Measurements from ENCODE around the gene KRAS. TPM values are rescaled to one million over a fixed set of nuclear protein-coding genes. Genes with fewer than 3 reads are reported as not detected.

The KRAS gene
- polyA plus RNA-seq, 4 donors, result 33.8 to 45.6 (median 42.5) TPM

DNA sequence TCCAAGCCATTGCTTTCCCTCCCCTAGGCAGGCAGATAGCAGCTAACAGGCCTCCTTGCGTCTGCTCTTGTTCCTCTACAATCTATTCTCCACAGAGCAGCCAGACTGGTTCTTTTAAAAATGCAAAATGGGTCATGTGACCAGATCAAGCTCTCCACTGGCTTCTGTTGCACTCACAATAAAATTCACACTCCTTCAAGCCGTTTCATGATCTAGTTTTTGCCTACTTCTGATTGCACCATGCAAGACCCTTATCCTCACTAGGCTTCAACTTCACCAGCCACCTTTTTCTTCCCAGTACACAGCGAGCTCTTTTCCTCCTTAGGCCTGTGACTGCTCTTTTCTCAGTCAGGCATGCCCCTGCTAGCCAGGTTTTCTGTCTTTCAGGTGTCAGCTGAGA, 6.1 kb upstream of the KRAS start:
- DNase-seq (ENCODE audit: low read depth in 4 of 4, low spot score in 3 of 4), result no peak

DNA sequence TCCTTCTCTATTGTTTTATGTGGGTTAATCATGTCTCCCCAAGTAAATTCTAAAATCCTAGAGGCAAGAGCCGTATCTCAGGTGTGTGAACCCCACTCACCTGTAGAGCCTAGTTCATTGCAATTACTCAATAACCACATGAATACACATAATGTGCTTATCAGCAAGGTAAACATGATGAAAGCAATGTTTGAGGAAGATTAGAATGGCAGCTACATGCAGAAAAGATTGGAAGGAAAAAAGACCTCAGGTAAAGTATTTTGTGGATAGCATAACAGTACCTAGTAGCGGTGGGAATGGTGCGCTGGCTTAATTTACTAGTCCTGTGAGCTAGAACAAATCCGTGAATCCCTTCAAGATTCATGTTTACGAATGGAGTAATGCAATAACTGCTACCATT, 5.3 kb upstream of the KRAS start:
- no peak for DNase-seq (ENCODE audit: low read depth in 4 of 4, low spot score in 3 of 4)

DNA sequence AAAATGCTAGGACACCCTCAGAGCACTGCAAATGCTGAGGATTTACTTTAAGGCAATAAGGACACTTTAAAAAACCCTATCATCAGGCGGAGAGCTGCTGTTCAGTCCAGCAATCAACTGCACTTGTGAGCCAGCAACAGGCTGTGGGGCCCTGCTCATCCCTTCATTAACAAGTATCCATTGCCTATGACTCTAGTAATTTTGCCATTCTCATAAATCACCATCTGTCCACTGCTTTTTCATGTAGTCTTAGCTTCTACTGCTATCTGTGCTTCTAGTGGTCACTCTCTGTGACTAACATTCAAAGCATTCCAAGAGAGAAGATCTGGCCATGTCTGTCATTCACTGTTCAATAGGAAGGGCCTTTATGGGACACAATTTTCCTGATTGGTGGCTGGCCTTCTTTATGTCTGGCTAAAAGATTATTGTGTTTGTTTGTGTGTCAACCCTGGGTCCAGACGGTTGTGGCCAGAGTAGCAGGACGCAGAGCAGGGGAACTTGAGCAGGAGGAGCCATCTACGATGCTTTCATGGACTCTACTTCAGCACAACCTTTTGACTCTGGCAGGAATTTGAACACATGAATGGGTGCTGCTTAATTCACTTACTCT, 3.6 kb upstream of the KRAS start:
- DNase-seq (ENCODE audit: low read depth in 4 of 4, low spot score in 3 of 4), result no peak

DNA sequence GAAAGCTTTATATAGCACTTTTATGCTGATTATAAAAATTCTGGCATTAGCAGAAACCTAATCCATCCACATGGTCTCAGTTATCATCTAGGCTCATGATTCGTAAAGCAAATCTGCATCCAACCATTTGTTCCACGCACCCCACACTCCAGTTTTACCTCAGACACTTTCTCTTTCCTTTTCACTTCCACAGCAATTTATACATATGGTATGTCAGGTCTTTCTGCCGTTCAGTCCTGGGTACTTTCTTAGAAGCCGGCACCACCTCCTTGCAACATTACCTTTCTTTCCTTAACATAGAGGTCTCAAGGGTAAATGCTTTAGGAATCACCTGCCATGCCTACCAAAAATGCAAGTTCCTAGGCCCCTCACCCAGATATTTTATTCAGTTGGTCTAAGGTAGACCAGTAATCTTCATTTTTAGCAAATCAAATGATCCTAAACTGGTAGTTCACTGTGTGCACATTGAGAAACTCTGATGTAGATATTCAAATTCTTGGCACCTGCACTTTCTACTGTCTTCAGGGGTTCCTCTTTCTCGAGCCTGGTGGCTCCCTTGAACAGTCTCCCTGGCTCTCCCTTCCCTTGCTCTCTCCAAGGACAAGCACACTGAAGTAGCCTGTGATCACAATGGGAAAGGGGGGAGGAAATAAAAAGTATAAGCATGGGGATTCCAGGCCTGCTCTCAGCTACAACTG, 2.8 kb upstream of the KRAS start:
- DNase-seq (ENCODE audit: low read depth in 4 of 4, low spot score in 3 of 4), result no peak

DNA sequence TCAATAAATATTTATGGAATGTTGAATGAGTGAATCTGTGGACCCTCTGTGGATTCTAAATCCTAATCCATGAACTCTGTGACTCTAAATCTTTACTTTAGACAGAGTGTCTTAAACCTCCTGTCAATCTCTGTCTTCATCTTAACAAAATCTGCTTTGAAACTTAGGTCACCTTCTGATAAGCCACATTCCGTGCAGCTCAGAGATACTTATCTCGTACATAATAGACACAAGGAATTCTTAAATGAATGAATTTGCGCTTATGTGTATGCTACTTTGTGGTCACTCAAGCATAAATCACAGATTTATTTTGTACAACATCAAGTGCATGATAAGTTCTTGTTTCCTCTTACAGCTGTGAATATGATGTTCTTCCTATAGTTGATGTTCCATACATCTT, 2.2 kb upstream of the KRAS start:
- DNase-seq (ENCODE audit: low read depth in 4 of 4, low spot score in 3 of 4), result no peak

DNA sequence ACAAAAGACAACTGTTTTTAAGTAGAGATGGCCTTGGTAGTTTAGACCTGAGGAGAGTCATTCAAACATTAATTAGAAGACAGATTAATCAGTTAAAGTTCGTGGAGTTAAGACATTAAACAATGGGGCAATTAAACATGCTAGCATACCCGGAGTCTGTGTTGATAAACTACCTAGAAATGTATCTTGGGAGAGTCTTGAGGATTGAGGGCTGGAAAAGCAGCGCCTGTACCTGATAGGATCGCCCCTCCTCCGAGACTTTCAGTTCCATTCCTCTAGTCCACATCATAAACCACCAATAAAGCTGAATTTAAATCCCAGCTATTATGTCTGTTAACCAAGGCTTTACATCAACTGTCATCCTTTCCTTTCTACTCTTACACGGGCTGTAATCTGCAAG, 1.0 kb upstream of the KRAS start:
- DNase-seq (ENCODE audit: low read depth in 4 of 4, low spot score in 3 of 4), result no peak

DNA sequence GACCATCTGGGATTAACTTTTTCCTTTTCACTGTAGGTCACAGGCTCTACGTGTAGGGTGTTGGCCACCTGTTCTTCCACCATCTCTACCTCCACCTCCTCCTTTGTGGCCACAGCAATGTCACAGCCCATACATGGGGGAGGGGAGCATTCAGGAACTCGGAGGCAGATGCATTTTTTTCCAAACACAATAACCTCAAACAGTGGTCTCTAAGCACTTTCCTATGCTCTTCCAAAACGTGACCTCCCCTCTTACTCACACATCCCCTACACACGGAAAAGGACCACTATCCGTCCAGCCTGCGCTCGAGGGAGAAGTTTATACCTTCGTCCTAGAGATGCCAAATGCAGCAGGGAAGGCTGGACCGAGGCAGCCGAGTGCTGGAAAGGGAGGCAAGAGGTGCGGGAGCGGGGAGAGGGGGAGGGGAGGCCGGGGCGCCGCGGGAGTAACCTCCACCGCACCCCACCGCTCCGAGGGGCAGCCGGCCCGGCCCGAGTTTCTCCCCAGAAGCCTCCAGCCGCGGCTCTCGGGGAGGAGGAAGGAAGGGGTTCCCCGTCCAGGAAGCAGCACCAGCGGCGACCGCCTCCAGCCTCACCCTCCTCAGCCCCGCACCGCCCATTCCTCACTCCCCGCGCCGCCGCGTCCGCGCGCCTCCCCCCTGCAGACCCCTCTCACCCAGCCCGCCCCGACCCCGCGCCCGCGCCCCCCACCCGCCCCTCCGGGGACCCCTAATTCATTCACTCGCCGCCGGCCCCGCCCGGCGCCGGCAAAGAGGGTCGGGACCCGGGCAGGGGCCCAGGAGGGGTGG, 594 bp downstream of the KRAS start:
- DNase-seq (ENCODE audit: low read depth in 4 of 4, low spot score in 3 of 4), result peak in 1 of 4 donors; percentile 30

DNA sequence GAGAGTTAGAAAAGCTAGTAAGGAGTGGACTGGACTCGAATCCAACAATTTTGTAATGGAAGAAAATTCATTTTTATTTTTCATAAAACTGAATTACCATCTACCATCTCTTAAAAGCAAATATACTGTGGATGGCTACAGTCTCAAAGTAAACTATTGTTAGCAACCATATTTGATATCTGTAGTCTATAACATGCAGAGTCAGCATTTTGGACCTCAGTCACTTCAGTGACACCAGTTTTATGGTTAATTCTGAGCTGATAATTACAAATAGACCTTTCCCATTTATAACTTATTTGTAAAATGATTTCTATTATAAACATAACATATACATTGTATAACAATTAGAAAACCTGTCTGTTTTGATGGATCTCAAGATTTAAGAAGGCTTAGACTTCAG, 2.0 kb downstream of the KRAS start:
- DNase-seq (ENCODE audit: low read depth in 4 of 4, low spot score in 3 of 4), result no peak

DNA sequence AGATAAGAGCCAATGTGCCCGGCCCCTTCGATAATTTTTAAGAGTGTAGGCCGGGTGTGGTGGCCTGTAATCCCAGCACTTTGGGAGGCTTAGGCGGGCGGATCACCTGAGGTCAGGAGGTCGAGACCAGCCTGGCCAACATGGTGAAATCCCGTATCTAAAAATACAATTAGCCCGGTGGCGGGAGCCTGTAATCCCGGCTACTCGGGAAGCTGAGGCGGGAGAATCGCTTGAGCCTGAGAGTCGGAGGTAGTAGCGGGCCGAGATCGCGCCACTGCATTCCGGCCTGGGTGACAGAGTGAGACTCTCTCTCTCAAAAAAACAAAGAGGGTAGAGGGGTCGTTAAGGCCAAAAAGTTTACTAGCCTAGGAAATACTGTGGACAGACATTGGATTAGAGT, 2.6 kb downstream of the KRAS start:
- no peak for DNase-seq (ENCODE audit: low read depth in 4 of 4, low spot score in 3 of 4)

DNA sequence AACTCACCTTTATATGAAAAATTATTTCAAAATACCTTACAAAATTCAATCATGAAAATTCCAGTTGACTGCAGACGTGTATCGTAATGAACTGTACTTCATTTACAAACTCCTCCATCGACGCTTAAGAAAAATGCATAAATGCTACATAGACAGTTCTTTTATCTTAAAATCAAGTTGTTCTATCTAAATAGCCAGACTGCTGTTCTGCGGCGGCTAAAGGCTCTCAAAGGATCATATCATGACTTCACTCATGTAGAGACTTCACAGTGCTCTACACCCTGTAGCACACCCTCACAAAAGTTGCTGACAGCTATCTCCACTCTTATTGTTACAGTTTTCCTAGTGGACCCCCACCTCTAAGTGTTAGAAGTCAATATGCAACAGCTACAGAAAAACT, 5.2 kb downstream of the KRAS start:
- no peak for DNase-seq (ENCODE audit: low read depth in 4 of 4, low spot score in 3 of 4)

DNA sequence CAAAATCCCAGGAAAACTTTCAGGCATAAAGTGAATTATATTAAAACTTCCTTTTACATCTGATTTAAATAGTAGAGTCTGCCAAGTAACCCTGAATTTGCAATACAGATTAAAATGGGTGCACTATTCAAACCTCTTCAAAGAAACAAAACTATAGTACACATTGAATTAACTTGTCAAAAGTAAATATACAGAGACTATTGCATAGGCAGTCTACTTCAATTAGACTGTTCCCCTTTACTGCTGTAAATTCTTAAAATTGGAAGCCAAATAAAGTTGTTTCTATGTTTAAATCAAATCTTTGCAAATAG, 7.1 kb downstream of the KRAS start:
- DNase-seq (ENCODE audit: low read depth in 4 of 4, low spot score in 3 of 4), result no peak

DNA sequence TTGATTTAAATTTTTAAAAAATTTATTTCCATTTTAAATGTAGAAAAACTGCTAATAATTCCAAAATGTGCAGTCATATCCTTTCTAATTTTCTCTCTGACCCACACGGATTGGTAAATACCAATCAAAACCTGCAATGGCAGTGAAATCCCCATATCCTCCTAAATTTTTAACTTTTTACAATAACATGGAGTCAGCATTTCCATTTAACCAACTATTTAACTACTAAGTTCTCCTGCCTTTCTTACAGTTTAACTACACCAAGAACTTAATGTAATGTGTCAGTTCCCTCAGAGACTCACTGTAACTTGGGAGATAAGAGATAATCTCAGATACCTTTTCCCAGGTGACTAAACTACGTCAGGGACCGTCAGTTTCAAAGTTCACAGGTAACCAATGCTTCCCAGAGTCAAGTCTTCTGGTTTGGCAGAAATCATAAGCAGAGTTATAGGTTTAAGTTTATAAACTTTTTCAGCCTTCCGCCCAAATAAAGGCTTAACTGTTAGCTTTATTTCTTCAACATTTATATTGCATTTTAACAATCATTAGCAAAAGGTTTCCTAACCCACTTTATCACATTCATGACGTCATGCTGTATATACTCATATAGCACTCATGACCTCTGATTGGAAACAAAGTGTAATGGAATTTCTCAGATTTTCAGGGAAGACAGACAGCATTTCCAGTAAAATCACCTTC, 7.6 kb downstream of the KRAS start:
- no peak for DNase-seq (ENCODE audit: low read depth in 4 of 4, low spot score in 3 of 4)

DNA sequence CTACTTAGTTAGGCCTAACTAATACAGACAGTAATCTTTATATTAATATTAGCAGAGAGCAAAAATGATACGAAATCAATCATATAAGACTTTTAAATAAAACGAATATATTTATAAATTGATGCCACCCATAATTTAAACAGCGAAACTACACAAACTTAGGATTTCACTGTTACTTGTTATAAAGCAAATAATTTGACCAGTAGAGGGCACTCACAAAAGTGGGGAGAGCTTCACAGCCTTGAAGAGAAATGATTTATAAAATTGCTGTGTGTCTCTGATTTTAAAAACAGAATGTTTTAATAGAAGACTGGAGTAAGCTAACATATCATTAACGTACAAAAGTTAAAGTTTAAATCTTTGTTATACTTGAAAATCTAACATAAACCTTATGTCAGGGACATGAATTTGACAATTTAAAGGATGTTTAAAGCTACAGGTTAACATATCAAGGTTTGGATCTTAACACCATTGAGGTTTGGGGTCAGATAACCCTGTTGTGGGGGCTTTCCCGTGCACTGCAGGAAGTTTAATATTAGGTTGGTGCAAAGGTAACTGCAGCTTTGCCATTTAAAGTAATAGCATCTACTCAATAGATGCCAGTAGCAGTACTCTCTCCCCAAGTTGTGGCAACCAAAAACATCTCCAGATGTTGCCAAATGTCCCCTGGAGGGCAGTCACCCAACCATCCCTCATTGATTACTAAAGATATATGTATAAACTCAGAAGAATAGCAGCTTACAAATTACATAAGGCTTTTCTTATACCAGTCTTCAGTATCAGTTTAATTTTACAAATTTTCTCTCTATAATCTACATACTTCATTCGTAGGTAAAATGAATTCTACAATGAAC, 9.3 kb downstream of the KRAS start:
- no peak for DNase-seq (ENCODE audit: low read depth in 4 of 4, low spot score in 3 of 4)

DNA sequence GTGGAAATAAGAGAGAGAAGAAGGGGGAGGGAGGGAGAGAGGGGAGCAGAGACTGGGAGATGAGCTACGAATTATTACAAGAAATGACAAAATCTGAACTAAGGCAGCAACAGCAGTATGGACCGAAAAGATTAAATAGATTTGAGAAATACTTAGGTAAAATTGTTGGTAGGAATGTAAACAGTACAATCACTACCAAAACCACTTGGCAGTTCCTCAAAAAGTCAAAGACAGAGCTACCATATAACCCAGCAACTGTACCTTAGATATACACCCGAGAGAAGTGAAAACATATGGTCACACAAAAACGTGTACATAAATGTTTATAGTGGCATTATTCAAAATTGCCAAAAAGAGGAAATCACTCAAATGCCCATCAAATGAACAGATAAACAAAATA, 14.1 kb downstream of the KRAS start:
- DNase-seq (ENCODE audit: low read depth in 4 of 4, low spot score in 3 of 4), result no peak

DNA sequence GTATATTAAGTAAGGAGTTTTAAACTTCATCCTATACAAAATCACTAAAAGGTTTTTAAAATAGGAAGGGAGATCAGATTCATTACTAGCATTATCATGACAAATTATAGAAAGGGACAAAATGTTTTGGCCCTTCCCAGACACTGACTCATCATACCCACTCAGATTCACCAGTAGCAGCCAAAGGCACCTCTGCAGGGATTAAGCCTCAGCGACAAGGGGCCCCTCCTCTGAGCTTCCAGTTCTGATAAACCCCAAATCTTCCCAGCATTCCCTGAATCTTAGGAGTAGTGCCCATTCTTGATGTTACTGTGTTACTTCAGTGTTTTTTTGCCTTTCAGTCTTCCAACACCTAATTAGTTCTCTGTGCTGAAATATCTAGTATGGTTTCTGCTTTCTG, 14.5 kb downstream of the KRAS start:
- no peak for DNase-seq (ENCODE audit: low read depth in 4 of 4, low spot score in 3 of 4)

DNA sequence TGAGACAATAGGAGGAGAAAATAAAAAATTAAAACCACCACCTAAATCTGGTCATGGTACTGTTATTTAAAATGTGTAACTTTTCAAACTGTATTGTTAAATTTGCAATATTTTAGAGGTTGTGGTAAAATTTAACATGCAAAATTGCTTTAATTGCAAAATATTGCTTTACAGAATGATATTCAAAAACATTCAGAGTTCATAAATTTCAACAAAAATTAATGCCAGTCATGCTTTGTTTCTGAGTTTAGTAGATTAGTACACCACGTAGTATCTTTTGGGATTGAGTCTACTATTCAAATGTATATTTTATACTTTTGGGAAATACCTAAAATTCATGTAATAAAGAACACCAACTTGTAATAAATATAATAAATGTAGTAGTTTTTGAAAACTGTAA, 37.4 kb downstream of the KRAS start:
- no peak for DNase-seq (ENCODE audit: low read depth in 4 of 4, low spot score in 3 of 4)

DNA sequence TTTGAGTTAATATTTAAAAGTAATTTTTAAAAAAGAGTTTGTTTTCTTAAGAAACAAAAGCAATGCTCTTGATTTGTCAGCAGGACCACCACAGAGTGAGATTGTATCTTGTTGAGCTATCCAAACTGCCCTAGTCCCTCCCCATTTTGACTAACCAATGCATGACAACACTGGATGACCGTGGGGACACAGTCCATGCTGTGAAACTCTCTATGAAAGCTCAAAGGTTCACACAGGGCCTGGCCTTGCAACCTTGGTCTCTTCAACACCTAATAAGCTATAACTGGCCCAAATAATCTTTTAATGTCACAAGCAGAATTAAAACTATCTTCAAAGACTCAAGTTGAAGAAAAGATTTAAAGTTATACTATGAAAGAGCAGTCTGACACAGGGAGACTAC, 42.2 kb downstream of the KRAS start:
- DNase-seq (ENCODE audit: low read depth in 4 of 4, low spot score in 3 of 4), result no peak

DNA sequence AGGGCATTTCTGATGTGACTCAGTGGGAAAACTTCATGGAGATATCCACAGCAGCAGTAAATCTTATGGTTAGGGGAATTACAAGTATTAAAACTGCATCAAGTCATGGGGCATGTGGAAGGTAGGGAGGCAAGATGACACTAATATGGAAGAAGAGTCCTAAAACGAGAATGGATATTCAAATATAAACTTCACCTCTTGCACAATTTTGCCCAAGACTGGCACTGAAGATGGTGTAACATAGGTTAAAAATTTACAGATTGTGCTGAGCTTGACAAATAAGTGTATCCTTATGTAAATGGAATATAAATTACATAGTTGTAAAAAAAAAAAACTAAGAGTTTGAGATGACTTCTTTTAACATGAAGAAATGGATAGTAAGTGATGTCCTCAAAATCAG, 42.9 kb downstream of the KRAS start:
- DNase-seq (ENCODE audit: low read depth in 4 of 4, low spot score in 3 of 4), result no peak

DNA sequence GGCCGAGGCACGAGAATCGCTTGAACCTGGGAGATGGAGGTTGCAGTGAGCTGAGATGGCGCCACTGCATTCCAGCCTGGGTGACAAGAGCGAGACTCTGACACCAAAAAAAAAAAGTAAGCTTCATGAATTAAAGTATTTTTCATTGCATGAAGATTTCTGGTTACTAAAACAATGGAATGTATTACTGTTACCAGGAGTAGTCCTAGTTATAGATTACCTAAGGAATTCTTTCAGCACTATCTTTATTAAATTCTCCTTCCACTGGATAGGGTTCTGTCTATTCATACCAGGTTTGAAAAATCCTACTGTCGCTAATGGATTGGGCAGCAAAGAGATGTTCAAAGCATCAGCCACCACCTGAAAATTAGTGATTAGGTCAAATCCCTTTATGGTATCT, 43.3 kb downstream of the KRAS start:
- DNase-seq (ENCODE audit: low read depth in 4 of 4, low spot score in 3 of 4), result no peak

DNA sequence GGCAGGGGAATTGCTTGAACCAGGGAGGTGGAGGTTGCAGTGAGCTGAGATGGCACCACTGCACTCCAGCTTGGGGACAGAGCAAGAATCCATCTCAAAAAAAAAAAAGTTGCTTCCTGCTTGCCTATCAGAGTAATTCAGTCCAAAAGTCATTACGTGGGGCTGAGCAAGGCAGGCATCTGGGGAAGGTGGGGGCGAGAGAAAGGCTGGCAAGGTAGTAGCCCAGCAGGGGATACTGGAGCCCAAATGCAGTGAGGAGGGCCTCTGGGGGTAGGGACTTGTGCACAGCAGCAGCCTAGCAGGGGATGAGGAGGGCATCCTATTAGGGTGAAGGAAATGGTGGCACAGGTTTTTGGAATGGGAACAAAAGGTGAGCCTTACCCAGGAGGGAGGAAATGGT, 48.6 kb downstream of the KRAS start:
- no peak for DNase-seq (ENCODE audit: low read depth in 4 of 4, low spot score in 3 of 4)

DNA sequence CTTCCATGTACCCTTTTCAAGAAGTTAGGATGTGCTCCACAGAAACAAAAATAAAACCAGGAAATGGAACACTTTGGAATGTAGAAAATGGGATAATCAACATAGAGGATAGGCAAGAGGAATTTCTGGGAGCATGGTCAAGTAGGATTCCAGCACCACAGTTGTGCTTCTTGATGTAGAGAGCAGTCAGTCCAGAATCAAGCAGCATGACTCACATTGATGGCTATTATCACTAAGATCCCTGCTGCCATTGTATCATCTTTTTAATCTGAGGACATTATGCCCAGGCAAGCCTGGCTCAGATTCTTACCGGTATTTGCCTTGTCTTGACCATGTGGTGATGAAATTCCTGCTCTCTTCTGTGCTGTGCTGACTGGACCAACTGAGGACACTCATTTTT, 50.0 kb downstream of the KRAS start:
- no peak for DNase-seq (ENCODE audit: low read depth in 4 of 4, low spot score in 3 of 4)

Data from left renal pelvis (tissue), 4 donors.